Endothelial cell of umbilical vein (primary cell): Measurements from ENCODE around the gene SEMA4B. TPM values are rescaled to one million over a fixed set of nuclear protein-coding genes. Genes with fewer than 3 reads are reported as not detected.

Experiments
- BruUV-seq: library from RNA; stranded (reverse); fragments of 400-500 nt; replicated peaks from 2 replicates; lab custom pipeline; 2021; lab: Mats Ljungman, UMichigan
- CTCF ChIA-PET: fragments of 300-600, 350-600 bp; sonication (Branson Sonifier 250); formaldehyde crosslinking; loops from one replicate; lab custom pipeline; 2021; ENCODE audit warnings: antibody characterized with exemption, inconsistent platforms; lab: Charles Lee
- POLR2A ChIA-PET: fragments of 300-600, 350-600 bp; sonication (Branson Sonifier 250); formaldehyde crosslinking; loops from one replicate; lab custom pipeline; 2021; ENCODE audit warnings: antibody characterized with exemption, inconsistent platforms; lab: Charles Lee
- DNase-seq: peaks from one replicate; pipeline ENCODE4 v3.0.0-alpha.2; 2011; ENCODE audit warnings: low read depth, low spot score
- FAIRE-seq: peaks from 2 replicates; lab custom pipeline; 2011; peaks lifted over from hg19 to GRCh38; lab: Jason Lieb, UNC
- H2AFZ ChIP-seq: 2 replicates; pipeline ENCODE4 v1.6.0; 2012; ENCODE audit warnings: low read depth, low read length, control low read depth, inconsistent platforms
- H3K27ac ChIP-seq: 2 replicates; pipeline ENCODE4 v1.5.1; 2011; ENCODE audit warnings: low read depth, mild to moderate bottlenecking, control low read depth, low read length, moderate library complexity; ENCODE audit not compliant: insufficient read depth
- H3K27me3 ChIP-seq, 2 experiments: 2 replicates each; pipeline versions ENCODE4 v1.6.0 to v1.6.1; 2011; ENCODE audit warnings: low read length in 2 of 2, mixed read lengths in 1 of 2; ENCODE audit not compliant: control insufficient read depth in 2 of 2, insufficient read depth in 2 of 2
- H3K36me3 ChIP-seq, 2 experiments: 2 replicates in 1 of 2; 3 replicates in 1 of 2; pipeline ENCODE4 v1.5.1; 2011; ENCODE audit warnings: low read length in 2 of 2, mild to moderate bottlenecking in 1 of 2, moderate library complexity in 1 of 2; ENCODE audit not compliant: control insufficient read depth in 2 of 2, insufficient read depth in 2 of 2; ENCODE audit errors: extremely low read depth in 1 of 2
- H3K4me1 ChIP-seq: 3 replicates; pipeline ENCODE4 v1.5.1; 2011; ENCODE audit warnings: mild to moderate bottlenecking, low read length; ENCODE audit not compliant: control insufficient read depth, insufficient read depth; ENCODE audit errors: extremely low read depth
- H3K4me2 ChIP-seq: 2 replicates; pipeline ENCODE4 v1.6.1; 2011; ENCODE audit warnings: low read length, control low read depth, mixed read lengths; ENCODE audit not compliant: insufficient read depth
- H3K4me3 ChIP-seq, 3 experiments: fragments of 200-600 bp in 1 of 3; sonication (generic), shearing (Covaris generic) in 1 of 3; replicated peaks in 1 of 3; 2 replicates each; pipeline ENCODE4 v1.5.1; 2011 to 2016; ENCODE audit warnings: control low read depth in 3 of 3, low read length in 3 of 3, mild to moderate bottlenecking in 2 of 3, inconsistent platforms in 1 of 3, low read depth in 1 of 3, moderate library complexity in 1 of 3; ENCODE audit not compliant: insufficient read depth in 1 of 3
- H3K79me2 ChIP-seq: 2 replicates; pipeline ENCODE4 v1.6.0; 2012; ENCODE audit warnings: low read length, inconsistent platforms; ENCODE audit not compliant: control insufficient read depth, insufficient read depth
- H3K9ac ChIP-seq: replicated peaks from 2 replicates; pipeline ENCODE3; 2011; ENCODE audit warnings: low read length, control low read depth; ENCODE audit not compliant: insufficient read depth; ENCODE audit errors: extremely low read depth
- H3K9me1 ChIP-seq: replicated peaks from 3 replicates; pipeline ENCODE4 v1.6.0; 2011; ENCODE audit warnings: mild to moderate bottlenecking, low read length; ENCODE audit not compliant: control insufficient read depth, insufficient read depth; ENCODE audit errors: extremely low read depth
- H3K9me3 ChIP-seq: replicated peaks from 2 replicates; pipeline ENCODE4 v1.5.1; 2012; ENCODE audit warnings: low read length, inconsistent platforms; ENCODE audit not compliant: control insufficient read depth, insufficient read depth
- H4K20me1 ChIP-seq: replicated peaks from 2 replicates; pipeline ENCODE3; 2011; ENCODE audit warnings: mild to moderate bottlenecking, low read length; ENCODE audit not compliant: control insufficient read depth, insufficient read depth; ENCODE audit errors: extremely low read depth
- FOS ChIP-seq: IDR thresholded peaks from 2 replicates; pipeline ENCODE4 v1.6.1; 2011; ENCODE audit warnings: mild to moderate bottlenecking, low read length, moderate library complexity, borderline replicate concordance; ENCODE audit not compliant: insufficient read depth
- GATA2 ChIP-seq: IDR thresholded peaks from 2 replicates; pipeline ENCODE4 v1.7.0; 2011; ENCODE audit warnings: low read depth, mild to moderate bottlenecking, moderate library complexity, mixed read lengths, low read length; ENCODE audit not compliant: insufficient read length, insufficient read depth
- JUN ChIP-seq: IDR thresholded peaks from 2 replicates; pipeline ENCODE4 v1.6.1; 2011; ENCODE audit warnings: borderline replicate concordance, low read depth; ENCODE audit not compliant: insufficient read length, insufficient read depth
- MYC ChIP-seq: IDR thresholded peaks from one replicate; pipeline ENCODE4 v1.6.1; 2011; ENCODE audit warnings: mild to moderate bottlenecking, low read depth, low read length
- POLR2A ChIP-seq: IDR thresholded peaks from 2 replicates; pipeline ENCODE4 v1.6.1; 2012; ENCODE audit warnings: low read depth, mild to moderate bottlenecking, control low read depth, low read length
- POLR2AphosphoS5 ChIP-seq: IDR thresholded peaks from 2 replicates; pipeline ENCODE4 v1.6.1; 2012; ENCODE audit warnings: low read depth, mild to moderate bottlenecking, control low read depth, low read length, moderate library complexity; ENCODE audit not compliant: insufficient read depth
- dilution Hi-C: fragments of 300-500 bp; cut with MboI; formaldehyde crosslinking; loops from one replicate; pipeline ENCODE4 v1.15.0; 2019; ENCODE audit warnings: low sequenced_read_pairs; ENCODE audit not compliant: extremely low pct_ligation_motif_present
- intact Hi-C: fragments of 100-400 bp; cut with micrococcal nuclease; formaldehyde crosslinking; loops from one replicate; pipeline ENCODE4 v1.10.0; 2022
- polyA plus RNA-seq, 4 experiments: library from polyadenylated mRNA; depleted of rRNA in 3 of 4; stranded (reverse) in 3 of 4; unstranded in 1 of 4; fragments of >200 nt; gene quantifications; 2 replicates each; pipeline versions ENCODE4 v1.2.1 to v1.2.3, GENCODE V29; 2011 to 2012; ENCODE audit warnings: missing spikeins in 1 of 4
- total RNA-seq: library from RNA; stranded (reverse); gene quantifications from 2 replicates; pipeline ENCODE4 v1.2.3, GENCODE V29; 2021
- TF ChIP-seq, protein P1 (sequence below): IDR thresholded peaks from 2 replicates; pipeline ENCODE4 v1.6.1; 2011; ENCODE audit not compliant: insufficient read depth, insufficient read length

SEMA4B gene
- total and polyA plus RNA-seq, 2 donors (not counting 3 experiments of a cell fraction or from before 2014, with no cell fraction given): 6.1 to 7.1 TPM

DNA sequence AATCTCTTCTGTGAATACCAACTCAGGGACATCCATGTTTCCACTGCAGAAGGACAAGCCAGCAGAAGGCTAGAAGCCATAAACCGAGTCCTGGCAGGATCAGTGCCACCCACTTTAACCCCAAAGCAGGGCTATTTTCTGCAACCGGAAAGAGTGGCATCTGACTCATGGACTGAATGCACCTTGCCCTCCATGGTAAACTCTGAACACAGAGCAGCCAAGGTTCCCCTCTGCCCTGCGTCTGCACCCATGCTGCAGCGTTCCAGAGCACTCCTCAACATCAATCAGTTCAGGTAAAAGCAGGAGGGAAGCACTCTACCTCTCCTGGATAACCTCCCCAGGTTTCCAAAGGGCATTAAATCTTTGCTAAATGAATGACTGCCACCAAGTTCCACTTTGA, 63.5 kb downstream of the SEMA4B start:
- peaks cover 61% of the 10 kb centered on the region for H3K4me1 ChIP-seq
- intact Hi-C loops (loop anchor here (1.0 kb wide), 2 partner anchors 15 to 30 kb away; partner anchors contain the start of genes GDPGP1 and TTLL13), dilution Hi-C loops (no loop called here)
- no TSS peak for BruUV-seq
- H3K27me3 ChIP-seq: no peaks in the 10 kb centered on the region
- H3K4me3 ChIP-seq: peak overlapping the region in 1 of 3 experiments; percentile 95
- no peaks in the 10 kb centered on the region for H3K9me3 ChIP-seq
- peaks cover 0 to 3% of the 10 kb centered on the region in 2 experiments for H3K36me3 ChIP-seq
- ChIA-PET CTCF (no interaction called here), POLR2A (no interaction called here)
- no peaks in the 10 kb centered on the region for H4K20me1 ChIP-seq
- DNase-seq (peak; percentile 48), FAIRE-seq (peak; percentile 79)
- no peak overlapping the region for H2AFZ ChIP-seq
- H3K9me1 ChIP-seq: no peaks in the 10 kb centered on the region
- peak overlapping the region; percentile 98 for H3K4me2 ChIP-seq
- peak overlapping the region; percentile 76 for H3K27ac ChIP-seq
- peaks cover 35% of the 10 kb centered on the region for H3K79me2 ChIP-seq
- TF ChIP-seq JUN: peak; percentile 31
- no peak for TF ChIP-seq GATA2
- peak overlapping the region; percentile 84 for H3K9ac ChIP-seq

DNA sequence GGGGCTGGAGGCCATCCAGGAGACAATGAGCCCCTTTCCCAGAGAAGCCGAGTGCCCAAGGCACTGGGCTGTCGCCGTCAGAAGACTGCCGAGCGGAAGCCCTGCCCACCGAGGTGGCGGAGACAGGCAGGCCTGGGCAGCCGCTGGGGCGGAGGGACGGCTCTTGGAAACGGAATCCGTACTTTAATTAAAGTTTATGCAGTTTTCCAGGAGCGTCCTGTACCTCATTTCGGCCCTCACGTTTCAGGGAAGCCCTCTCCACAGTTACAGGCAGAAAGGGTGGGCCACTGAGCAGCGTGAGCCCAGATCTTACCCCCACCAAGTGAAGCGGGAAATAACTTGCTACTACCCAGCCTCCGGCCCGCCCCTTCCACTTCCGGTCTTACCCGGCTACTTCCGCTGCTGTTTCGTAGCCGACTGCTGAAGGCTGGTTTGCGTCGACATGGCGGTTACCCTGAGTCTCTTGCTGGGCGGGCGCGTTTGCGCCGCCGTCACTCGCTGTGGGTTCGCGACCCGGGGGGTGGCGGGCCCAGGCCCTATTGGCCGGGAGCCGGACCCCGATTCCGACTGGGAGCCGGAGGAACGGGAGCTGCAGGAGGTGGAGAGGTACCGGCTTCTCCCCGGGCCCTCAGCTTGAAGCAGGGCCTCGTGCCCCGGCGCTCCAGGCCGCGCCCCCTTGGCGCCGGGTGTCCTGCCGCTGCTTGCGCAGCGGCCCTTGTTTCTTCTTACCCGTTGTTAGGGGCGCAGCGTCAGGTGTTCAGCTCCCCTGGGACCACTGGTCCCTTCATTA, 64.3 kb downstream of the SEMA4B start, which contains the start of gene NGRN:
Gene NGRN, plus strand, starts transcription at position 402 of the 790 bp plus-strand sequence. Its CDS starts 41 bp downstream, at position 443.
- no peaks in the 10 kb centered on the region for H3K9me3 ChIP-seq
- peak within 1 kb of the TSS; percentile 82 to 95 (median 85) for H3K4me3 ChIP-seq
- peak within 1 kb of the TSS; percentile 84 for H3K9ac ChIP-seq
- intact Hi-C loops: loop anchor here (1.0 kb wide), 2 partner anchors 16 to 31 kb away; partner anchors contain the start of genes GDPGP1 and TTLL13
- peaks cover 3 to 8% of the 10 kb centered on the region in 2 experiments for H3K36me3 ChIP-seq
- peaks cover 55% of the 10 kb centered on the region for H3K4me1 ChIP-seq
- H3K79me2 ChIP-seq: peaks cover 43% of the 10 kb centered on the region
- peak; percentile 90 for FAIRE-seq
- ChIA-PET POLR2A (interaction anchor here (1.1 kb wide), 1 partner anchor 32 kb away, joined by 6 read pairs; the partner anchor contains the start of genes CIB1 and GDPGP1), CTCF (interaction anchor here (0.6 to 1.2 kb wide), 7 partner anchors 16 to 129 kb away, joined by 3 to 8 read pairs (median 3); partner anchors contain the start of genes CIB1, GDPGP1, SEMA4B and TTLL13)
- DNase-seq: peak; percentile 96
- peak within 1 kb of the TSS; percentile 29 for H2AFZ ChIP-seq
- peak within 1 kb of the TSS; percentile 98 for H3K4me2 ChIP-seq
- H3K9me1 ChIP-seq: no peaks in the 10 kb centered on the region
- no peaks in the 10 kb centered on the region for H4K20me1 ChIP-seq
- BruUV-seq: TSS peak; percentile 97
- H3K27me3 ChIP-seq: no peaks in the 10 kb centered on the region
- TF ChIP-seq GATA2: no peak
- TF ChIP-seq, protein P1, sequence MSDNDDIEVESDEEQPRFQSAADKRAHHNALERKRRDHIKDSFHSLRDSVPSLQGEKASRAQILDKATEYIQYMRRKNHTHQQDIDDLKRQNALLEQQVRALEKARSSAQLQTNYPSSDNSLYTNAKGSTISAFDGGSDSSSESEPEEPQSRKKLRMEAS: no peak
- TF ChIP-seq POLR2AphosphoS5: peak; percentile 96
- TF ChIP-seq POLR2A: peak; percentile 96
- peak; percentile 67 for TF ChIP-seq MYC
- TF ChIP-seq FOS: no peak
- H3K27ac ChIP-seq: peak within 1 kb of the TSS; percentile 76
- dilution Hi-C loops: no loop called here
